GM18907 (cell line): ENCODE measurements around the gene VWC2L.
A peak's percentile ranks its signal among the peaks of the same experiment; 100 is the strongest.

Source experiments
- ATAC-seq: cut with Tn5 transposase; IDR thresholded peaks from one replicate; pipeline ENCODE4 v1.9.1; 2021; ENCODE audit warnings: mild to moderate bottlenecking, moderate library complexity; ENCODE audit not compliant: unreplicated experiment

VWC2L gene

DNA sequence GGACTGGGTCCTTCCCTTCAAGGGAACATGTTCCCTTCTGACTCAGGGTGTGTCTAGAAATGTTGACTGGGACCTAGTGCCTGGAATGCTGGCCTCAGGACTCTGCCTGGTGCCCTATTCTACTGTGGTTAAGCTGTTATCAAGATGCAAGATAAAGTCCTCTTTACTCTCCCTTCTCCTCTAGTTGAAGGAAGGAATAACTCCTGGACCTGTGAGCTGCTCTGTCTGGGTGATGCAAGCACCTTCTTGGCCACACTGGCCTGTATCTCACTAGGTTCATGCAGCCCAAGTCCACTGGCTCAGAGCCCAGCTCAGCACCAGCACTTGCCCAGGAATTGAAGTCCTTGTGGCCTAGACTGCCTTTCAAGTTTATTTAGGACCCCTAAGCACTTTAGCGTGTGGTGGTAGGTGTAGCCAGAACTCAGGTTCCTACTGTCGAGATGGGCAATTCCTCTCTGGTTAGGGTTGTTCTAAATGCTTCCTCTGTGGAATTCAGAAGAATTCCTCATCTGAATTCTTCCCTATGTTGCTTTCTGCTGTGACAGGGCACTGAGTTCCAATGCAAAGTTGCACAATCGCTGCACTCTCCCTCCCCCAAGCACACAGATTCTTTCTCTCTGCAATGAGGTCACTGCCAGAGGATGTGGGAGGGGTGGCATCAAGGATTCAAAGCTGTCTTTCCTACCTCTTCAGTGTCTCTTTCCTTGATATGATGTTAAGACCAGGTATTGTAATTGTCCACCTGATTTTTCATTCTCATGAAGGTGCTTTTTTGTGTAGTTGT, 54.7 kb downstream of the VWC2L start:
- no peak for ATAC-seq

DNA sequence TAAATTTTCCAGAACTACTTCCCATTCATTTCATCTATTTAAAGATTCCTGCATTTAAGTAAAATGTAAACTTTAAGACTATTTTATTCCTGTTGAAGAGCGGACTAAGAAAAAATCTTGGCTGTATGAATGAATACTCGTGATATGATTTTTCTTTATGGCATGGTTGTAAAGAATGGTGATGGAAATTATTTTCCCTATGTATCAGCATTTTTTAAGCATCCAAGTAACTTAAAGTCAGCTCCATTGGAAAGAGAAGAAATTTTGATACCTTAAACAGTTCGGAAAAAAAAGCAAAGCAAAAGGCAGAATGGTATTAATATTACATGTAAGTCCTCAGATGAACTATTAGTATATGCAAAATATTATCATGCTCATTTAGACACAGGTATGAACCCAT, 58.9 kb downstream of the VWC2L start:
- no peak for ATAC-seq

DNA sequence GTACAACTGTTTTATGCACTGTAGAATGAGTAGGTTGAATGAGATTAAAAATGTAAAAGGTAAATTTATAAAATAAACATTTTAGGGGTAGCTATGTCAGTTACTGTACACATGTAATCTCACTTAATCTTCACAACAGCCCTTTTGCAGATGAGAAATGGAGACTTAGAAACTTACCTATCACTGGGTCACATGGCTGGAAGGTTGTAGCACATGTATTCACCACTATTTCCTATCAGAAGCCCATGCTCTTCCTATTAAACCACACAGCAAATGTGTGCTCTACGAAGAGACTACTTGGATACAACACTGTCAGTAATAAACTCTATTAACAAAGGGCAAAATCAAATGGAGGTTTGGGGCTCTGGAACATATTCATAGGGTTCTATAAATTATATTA, 60.5 kb downstream of the VWC2L start:
- no peak for ATAC-seq

- ATAC-seq = no peak
Measured at GRCh38 chr2:214471990-214472389, 61.1 kb downstream of the VWC2L start.

DNA sequence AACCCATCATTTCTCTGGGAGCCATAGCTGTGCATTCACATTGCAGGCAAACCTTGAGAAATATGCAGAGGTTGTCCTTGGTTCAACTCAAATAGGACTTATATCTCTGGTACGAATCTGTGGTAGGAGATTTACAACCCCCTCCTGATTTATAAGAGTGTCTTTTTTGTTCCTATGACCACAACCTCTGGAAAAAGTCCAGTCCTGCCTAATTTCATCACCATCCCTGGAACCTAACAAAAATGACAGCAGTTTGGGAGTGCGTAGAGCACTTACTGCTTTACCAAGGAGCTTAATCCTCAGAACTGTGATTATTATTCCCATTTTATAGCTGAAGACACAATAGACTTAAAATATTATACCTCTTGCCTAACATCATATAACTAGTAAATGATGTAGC, 66.5 kb downstream of the VWC2L start:
- ATAC-seq = no peak

- ATAC-seq = no peak
Measured at GRCh38 chr2:214481204-214481603, 70.3 kb downstream of the VWC2L start.

DNA sequence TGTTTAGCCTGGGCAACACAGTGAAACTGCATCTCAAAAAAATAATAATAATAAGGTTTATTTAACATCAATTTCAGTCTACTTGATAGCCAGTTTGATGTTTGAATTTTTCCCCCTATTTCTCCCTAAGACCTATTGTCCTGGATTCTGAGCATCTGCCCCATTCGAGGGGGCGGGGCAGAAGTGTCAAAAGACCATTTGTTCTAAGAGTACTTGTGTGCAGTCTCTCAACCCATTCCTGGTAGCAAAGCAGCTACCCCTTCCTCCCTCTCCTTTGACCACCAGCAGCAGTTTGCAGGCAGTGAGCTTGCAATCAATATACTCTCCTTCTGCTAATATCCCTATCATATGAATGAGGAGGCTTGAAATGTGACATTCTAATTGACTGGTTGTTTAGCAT, 71.9 kb downstream of the VWC2L start:
- no peak for ATAC-seq

- ATAC-seq = no peak
Measured at GRCh38 chr2:214484239-214484638, 73.4 kb downstream of the VWC2L start.

DNA sequence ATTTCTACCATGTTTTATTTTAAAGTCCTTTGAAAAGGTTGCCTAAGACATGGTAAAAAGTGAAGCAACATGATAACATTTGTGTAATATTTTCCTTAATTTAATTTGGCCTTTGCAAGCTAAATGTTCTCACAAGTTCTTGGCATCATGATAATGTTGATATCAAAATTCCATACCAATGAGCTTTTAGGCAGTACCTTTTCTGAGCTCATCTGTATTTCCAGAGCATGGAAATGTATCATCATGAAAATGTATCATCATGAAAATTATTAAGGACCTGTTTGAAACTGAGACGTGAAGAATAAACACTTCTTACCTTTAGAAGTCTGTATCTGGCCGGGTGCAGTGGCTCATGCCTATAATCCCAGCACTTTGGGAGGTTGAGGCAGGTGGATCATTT, 73.8 kb downstream of the VWC2L start:
- ATAC-seq = no peak

GRCh38 chr2:214489181-214489580, 78.3 kb downstream of the VWC2L start:
- no peak for ATAC-seq

DNA sequence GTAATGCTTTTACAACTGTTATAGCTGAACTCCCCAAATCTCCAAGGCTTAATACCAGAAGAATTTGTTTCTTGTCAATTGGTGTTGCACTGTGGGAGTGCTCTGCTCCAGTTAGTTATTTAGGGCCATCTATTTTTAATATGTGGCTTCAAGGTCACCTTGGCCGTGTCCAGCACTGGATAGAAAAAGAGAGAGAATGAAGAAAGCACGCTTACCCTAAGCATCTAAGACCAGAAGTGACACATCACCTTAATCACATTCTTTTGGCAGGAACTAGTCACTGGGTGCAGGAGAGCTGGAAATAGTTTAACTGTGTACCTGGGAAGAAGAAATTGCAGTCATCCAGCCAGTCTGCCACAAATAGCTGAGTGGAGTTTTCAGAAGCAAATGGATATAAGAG, 78.8 kb downstream of the VWC2L start:
- ATAC-seq = no peak

DNA sequence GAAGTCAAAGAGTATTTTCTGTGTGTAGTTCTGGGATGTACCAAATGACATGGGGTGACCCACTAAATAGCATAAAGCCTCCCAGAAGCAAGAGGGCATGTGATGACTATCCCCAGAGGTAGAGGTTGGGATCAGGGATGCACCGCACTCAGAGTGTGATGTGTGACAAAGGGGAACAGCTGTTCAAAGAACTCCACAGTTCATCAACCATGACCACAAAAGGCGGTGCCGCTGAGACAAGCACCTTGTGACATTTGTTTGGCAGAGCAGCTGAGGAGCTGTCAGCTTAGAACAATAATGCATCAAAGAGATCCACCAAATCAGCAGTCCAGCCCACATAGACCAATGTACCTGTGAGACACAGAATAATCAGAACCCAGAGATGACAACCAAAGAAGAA, 81.3 kb downstream of the VWC2L start:
- peak; percentile 51 for ATAC-seq

- ATAC-seq = no peak
Measured at GRCh38 chr2:214492608-214493007, 81.8 kb downstream of the VWC2L start.

GRCh38 chr2:214497489-214497888, 86.6 kb downstream of the VWC2L start:
- ATAC-seq = no peak

- ATAC-seq = no peak
Measured at GRCh38 chr2:214503568-214503967, 92.7 kb downstream of the VWC2L start.

- no peak for ATAC-seq
Measured at GRCh38 chr2:214504599-214505376, 93.9 kb downstream of the VWC2L start.

GRCh38 chr2:214507032-214507431, 96.2 kb downstream of the VWC2L start:
- ATAC-seq = no peak

GRCh38 chr2:214514704-214515103, 103.8 kb downstream of the VWC2L start:
- no peak for ATAC-seq

DNA sequence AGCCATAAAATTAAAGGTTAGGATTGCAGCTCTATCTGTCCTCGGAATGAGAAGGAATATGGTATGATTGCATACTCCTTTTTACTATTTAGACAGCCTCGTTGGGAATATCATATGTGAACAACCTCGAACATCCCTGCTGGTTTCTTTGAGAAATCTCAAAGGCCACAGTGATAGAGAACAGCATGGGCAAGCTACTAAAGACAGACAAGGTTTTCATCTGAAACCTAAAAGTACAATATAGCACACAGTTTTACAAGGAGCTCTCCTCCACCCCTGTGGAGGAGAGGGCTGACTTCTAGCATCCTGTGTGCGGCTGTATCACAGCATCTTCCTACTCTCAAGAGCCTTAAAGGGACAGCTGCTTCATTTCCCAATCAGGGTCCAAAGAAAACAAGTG, 104.3 kb downstream of the VWC2L start:
- no peak for ATAC-seq

DNA sequence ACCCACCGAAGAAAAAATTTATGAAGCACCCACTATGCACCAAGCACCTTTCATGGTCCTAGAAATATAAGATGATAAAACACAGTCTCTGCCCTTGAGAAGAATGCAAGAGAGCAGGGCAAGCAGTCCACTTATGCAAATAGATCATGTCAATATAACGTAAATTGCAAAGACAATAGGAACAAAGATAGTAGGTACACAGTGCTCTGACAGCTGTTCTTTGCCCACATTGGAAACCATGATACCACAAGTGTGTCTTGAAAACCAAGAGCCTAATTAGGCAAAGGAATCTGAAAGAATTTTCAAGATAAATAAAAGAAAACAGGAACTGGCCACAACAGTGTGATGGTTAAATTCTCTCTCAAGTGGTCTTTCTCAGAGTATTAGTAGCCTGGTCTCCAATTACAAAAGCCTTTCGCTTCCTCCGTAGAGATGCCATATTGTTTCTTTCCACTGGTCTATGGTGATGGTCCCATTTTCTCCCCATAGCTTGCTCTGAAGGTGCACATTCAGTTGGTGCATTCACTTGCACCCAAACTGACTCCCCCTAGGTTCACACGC, 108.5 kb downstream of the VWC2L start:
- ATAC-seq = no peak

- ATAC-seq = no peak
Measured at GRCh38 chr2:214529021-214529420, 118.2 kb downstream of the VWC2L start.

GRCh38 chr2:214529514-214529913, 118.7 kb downstream of the VWC2L start:
- no peak for ATAC-seq
